Measurements from ENCODE around the gene SKAP2.

The SKAP2 gene

GRCh38 chr7:26729150-26729775, 135.1 kb downstream of the SKAP2 start:
- H3K4me3 ChIP-seq (ENCODE audit: low read depth, low read length), result no peak overlapping the region
- H3K36me3 ChIP-seq (ENCODE audit: control insufficient read depth, insufficient read depth, low read length), result no peaks in the 10 kb centered on the region
- H3K9me3 ChIP-seq (ENCODE audit: control insufficient read depth, low read length), result no peaks in the 10 kb centered on the region
- H2AFZ ChIP-seq, result no peak overlapping the region
- H3K27ac ChIP-seq, result no peak overlapping the region
- H3K79me2 ChIP-seq, result no peaks in the 10 kb centered on the region
- no peaks in the 10 kb centered on the region for H3K4me1 ChIP-seq
- no peak for TF ChIP-seq CTCF (IDR thresholded peaks at IDR 0.05)
- H3K9ac ChIP-seq, result no peak overlapping the region
- no peaks in the 10 kb centered on the region for H3K27me3 ChIP-seq (ENCODE audit: control insufficient read depth, insufficient read depth, low read length)
- no peak overlapping the region for H3K4me2 ChIP-seq (ENCODE audit: low read length)

GRCh38 chr7:26726051-26726450, 138.3 kb downstream of the SKAP2 start:
- no peaks in the 10 kb centered on the region for H3K79me2 ChIP-seq
- H3K36me3 ChIP-seq (ENCODE audit: control insufficient read depth, insufficient read depth, low read length), result no peaks in the 10 kb centered on the region
- no peaks in the 10 kb centered on the region for H3K27me3 ChIP-seq (ENCODE audit: control insufficient read depth, insufficient read depth, low read length)
- no peak overlapping the region for H3K27ac ChIP-seq
- TF ChIP-seq CTCF (IDR thresholded peaks at IDR 0.05), result no peak
- H3K4me1 ChIP-seq, result no peaks in the 10 kb centered on the region
- H3K4me2 ChIP-seq (ENCODE audit: low read length), result no peak overlapping the region
- no peaks in the 10 kb centered on the region for H3K9me3 ChIP-seq (ENCODE audit: control insufficient read depth, low read length)
- H2AFZ ChIP-seq, result no peak overlapping the region
- H3K4me3 ChIP-seq (ENCODE audit: low read depth, low read length), result no peak overlapping the region
- no peak overlapping the region for H3K9ac ChIP-seq

- no peak for TF ChIP-seq CTCF (IDR thresholded peaks at IDR 0.05)
- no peaks in the 10 kb centered on the region for H3K36me3 ChIP-seq (ENCODE audit: control insufficient read depth, insufficient read depth, low read length)
These were observed 139.6 kb downstream of the SKAP2 start for GRCh38 chr7:26724795-26725194.

GRCh38 chr7:26723129-26723528, 141.3 kb downstream of the SKAP2 start:
- H3K9me3 ChIP-seq (ENCODE audit: control insufficient read depth, low read length), result no peaks in the 10 kb centered on the region
- TF ChIP-seq CTCF (IDR thresholded peaks at IDR 0.05), result no peak
- H3K36me3 ChIP-seq (ENCODE audit: control insufficient read depth, insufficient read depth, low read length), result no peaks in the 10 kb centered on the region
- no peaks in the 10 kb centered on the region for H3K4me1 ChIP-seq
- no peak overlapping the region for H3K27ac ChIP-seq
- H3K27me3 ChIP-seq (ENCODE audit: control insufficient read depth, insufficient read depth, low read length), result no peaks in the 10 kb centered on the region
- H3K4me3 ChIP-seq (ENCODE audit: low read depth, low read length), result no peak overlapping the region
- H3K9ac ChIP-seq, result no peak overlapping the region
- no peak overlapping the region for H3K4me2 ChIP-seq (ENCODE audit: low read length)
- no peaks in the 10 kb centered on the region for H3K79me2 ChIP-seq
- no peak overlapping the region for H2AFZ ChIP-seq

More at GRCh38 chr7:26724795-26725194, 139.6 kb downstream of the SKAP2 start:
- Histone ChIP-seq H3K9me3 (ENCODE audit: control insufficient read depth, low read length) (no peaks in the 10 kb centered on the region), H3K4me3 (ENCODE audit: low read depth, low read length) (no peak overlapping the region), H3K27ac (no peak overlapping the region), H3K27me3 (ENCODE audit: control insufficient read depth, insufficient read depth, low read length) (no peaks in the 10 kb centered on the region), H3K4me1 (no peaks in the 10 kb centered on the region), H3K79me2 (no peaks in the 10 kb centered on the region), H3K4me2 (ENCODE audit: low read length) (no peak overlapping the region), H2AFZ (no peak overlapping the region), H3K9ac (no peak overlapping the region)

GRCh38 chr7:26721450-26721849, 142.9 kb downstream of the SKAP2 start:
- Histone ChIP-seq H3K4me3 (ENCODE audit: low read depth, low read length) (no peak overlapping the region), H2AFZ (no peak overlapping the region), H3K79me2 (no peaks in the 10 kb centered on the region), H3K27ac (no peak overlapping the region), H3K36me3 (ENCODE audit: control insufficient read depth, insufficient read depth, low read length) (no peaks in the 10 kb centered on the region), H3K4me2 (ENCODE audit: low read length) (no peak overlapping the region), H3K4me1 (no peaks in the 10 kb centered on the region), H3K9ac (no peak overlapping the region), H3K9me3 (ENCODE audit: control insufficient read depth, low read length) (no peaks in the 10 kb centered on the region), H3K27me3 (ENCODE audit: control insufficient read depth, insufficient read depth, low read length) (no peaks in the 10 kb centered on the region)
- TF ChIP-seq CTCF (IDR thresholded peaks at IDR 0.05), result no peak

Data from parathyroid adenoma (tissue), 2 donors.